ENCODE data around the gene LDLRAD4.

DNA sequence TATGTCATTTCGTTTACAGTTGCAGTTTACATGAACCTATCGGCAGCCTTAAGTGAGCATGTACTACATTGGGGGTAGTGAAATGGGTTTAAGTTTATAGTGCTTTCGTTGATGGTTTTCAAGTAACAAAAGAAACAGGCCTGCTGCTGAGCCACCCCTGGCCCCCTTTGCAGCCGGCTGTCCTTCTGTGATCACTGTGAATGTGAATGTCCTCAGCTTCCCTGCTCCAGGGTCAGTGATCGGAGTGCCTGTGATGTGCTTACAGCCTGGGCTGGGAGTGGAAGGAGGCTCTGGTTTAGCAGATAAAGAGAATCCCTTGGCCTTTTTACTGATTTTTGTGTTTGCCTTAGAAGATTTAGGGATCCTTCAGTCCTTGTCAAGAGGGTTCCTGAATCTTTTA, 353.6 kb downstream of the LDLRAD4 start:
- TF ChIP-seq CTCF (IDR thresholded peaks at IDR 0.05), result no peak
- no peak for TF ChIP-seq EZH2 (IDR thresholded peaks at IDR 0.05; ENCODE audit: borderline replicate concordance, insufficient read depth, low read depth, low read length, poor library complexity, severe bottlenecking)
